Body of pancreas (tissue), 4 donors: Measurements from ENCODE around the gene ZBTB22. TPM values are rescaled to one million over a fixed set of nuclear protein-coding genes. Genes with fewer than 3 reads are reported as not detected.
A peak's percentile ranks its signal among the peaks of the same experiment; 100 is the strongest.
"Not testable (repeated sequence)": the region's sequence is repeated elsewhere in the genome, so short reads cannot be mapped to it uniquely, and the experiment has no call there.

ENCODE experiments used
- ATAC-seq: fragments of 150-250 bp; one replicate; pipeline ENCODE4 v1.9.1; 2016
- DNase-seq, 4 donors: peaks; one replicate each; pipeline ENCODE4 v3.0.0-alpha.2; 2019
- H3K27ac ChIP-seq, 4 donors: fragments of 200-600 bp; sonication (generic); 1 replicate in 3 of 4; 2 replicates in 1 of 4; pipeline versions ENCODE4 v1.5.1 to v1.6.1; 2016 to 2019; ENCODE audit warnings: mild to moderate bottlenecking in 1 of 4, mixed read lengths in 1 of 4, moderate library complexity in 1 of 4
- H3K27me3 ChIP-seq, 2 donors: fragments of 200-600 bp; sonication (generic); one replicate each; pipeline ENCODE4 v1.6.0; 2016; ENCODE audit warnings: mild to moderate bottlenecking in 1 of 2
- H3K36me3 ChIP-seq, 2 donors: fragments of 200-600 bp; sonication (generic); replicated peaks in 1 of 2; 2 replicates each; pipeline ENCODE4 v1.5.1; 2016; ENCODE audit warnings: low read depth in 2 of 2; ENCODE audit not compliant: insufficient read depth in 1 of 2
- H3K4me1 ChIP-seq: fragments of 200-600 bp; sonication (generic); one replicate; pipeline ENCODE4 v1.6.0; 2016
- H3K4me3 ChIP-seq, 2 donors: fragments of 200-600 bp; sonication (generic); 1 replicate in 1 of 2; 2 replicates in 1 of 2; pipeline ENCODE4 v1.5.1; 2016 to 2019
- H3K9me3 ChIP-seq, 3 donors: fragments of 200-600 bp; sonication (generic); 1 replicate in 2 of 3; 2 replicates in 1 of 3; pipeline ENCODE4 v1.5.1; 2016
- CTCF ChIP-seq, 7 experiments: fragments of 450-650 bp in 4 of 7; fragments of 200-600 bp in 3 of 7; sonication (generic) in 3 of 7; IDR thresholded peaks; one replicate each; pipeline ENCODE4 v1.5.1; 2016 to 2019; ENCODE audit warnings: antibody characterized with exemption in 7 of 7
- POLR2A ChIP-seq, 3 donors: fragments of 450-650 bp; IDR thresholded peaks; one replicate each; pipeline ENCODE4 v1.6.1; 2016; ENCODE audit warnings: antibody characterized with exemption in 3 of 3, mild to moderate bottlenecking in 2 of 3
- WGBS, 2 donors: methylation state at CpG; one replicate each; pipeline ENCODE4 v1.1.5; 2017; 5-methylcytosine and 5-hydroxymethylcytosine counted together
- intact Hi-C: fragments of 100-400 bp; cut with DNase I; formaldehyde crosslinking; loops from one replicate; pipeline ENCODE4 v1.15.1; 2023
- total RNA-seq, 2 donors: library from RNA; depleted of rRNA; stranded (reverse); fragments of >200 nt; gene quantifications; one replicate each; pipeline ENCODE4 v1.1.0, GENCODE V29; 2016

Gene ZBTB22
- total RNA-seq, 2 donors from 2014 or later: 12.7 to 14.8 TPM

GRCh38 chr6:33286946-33287914, 30.3 kb downstream of the ZBTB22 start:
- DNase-seq: no peak
- no peak overlapping the region for H3K4me3 ChIP-seq
- WGBS, 2 donors: 85 to 92% methylated on average over 17 to 22 of the region's 22 CpGs
- H3K9me3 ChIP-seq: no peaks in the 10 kb centered on the region
- H3K4me1 ChIP-seq: peaks cover 25% of the 10 kb centered on the region
- H3K36me3 ChIP-seq: peaks cover 0 to 6% of the 10 kb centered on the region in 2 donors
- no peak for ATAC-seq
- no peaks in the 10 kb centered on the region for H3K27me3 ChIP-seq
- H3K27ac ChIP-seq: no peak overlapping the region
- intact Hi-C loops: no loop called here
- TF ChIP-seq POLR2A (IDR thresholded peaks at IDR 0.05): no peak
- TF ChIP-seq CTCF (IDR thresholded peaks at IDR 0.05): no peak

- intact Hi-C loops: not testable (repeated sequence)
These were observed 32.3 kb downstream of the ZBTB22 start for GRCh38 chr6:33285214-33285613.

GRCh38 chr6:33280539-33280938, 37.0 kb downstream of the ZBTB22 start:
- H3K4me3 ChIP-seq: no peak overlapping the region
- intact Hi-C loops: no loop called here
- WGBS, 2 donors: 82 to 87% methylated on average over 5 to 6 of the region's 6 CpGs
- peak overlapping the region in 1 of 4 donors; percentile 17 for H3K27ac ChIP-seq
- H3K36me3 ChIP-seq: peaks cover 0 to 5% of the 10 kb centered on the region in 2 donors
- no peak for DNase-seq
- H3K27me3 ChIP-seq: no peaks in the 10 kb centered on the region
- no peaks in the 10 kb centered on the region for H3K9me3 ChIP-seq
- TF ChIP-seq CTCF (IDR thresholded peaks at IDR 0.05): no peak
- TF ChIP-seq POLR2A (IDR thresholded peaks at IDR 0.05): no peak
- H3K4me1 ChIP-seq: peaks cover 21% of the 10 kb centered on the region
- no peak for ATAC-seq

More at GRCh38 chr6:33285214-33285613, 32.3 kb downstream of the ZBTB22 start:
- not testable (repeated sequence) for ATAC-seq, H3K27me3 ChIP-seq, H3K36me3 ChIP-seq, H3K27ac ChIP-seq, H3K4me3 ChIP-seq, DNase-seq, H3K9me3 ChIP-seq
- WGBS, 2 donors: 82 to 87% methylated on average over 4 of the region's 4 CpGs
- H3K4me1 ChIP-seq: peaks cover 17% of the 10 kb centered on the region

- 67% methylated on average over 5 of the region's 5 CpGs; no CpG with 5 or more reads in 1 of the 2 donors for WGBS, 2 donors
- ATAC-seq (peak; percentile 25), DNase-seq (peak in 1 of 4 donors; percentile 26)
- Histone ChIP-seq H3K9me3 (no peaks in the 10 kb centered on the region), H3K27ac (peak overlapping the region in 1 of 4 donors; percentile 17), H3K4me1 (peaks cover 26% of the 10 kb centered on the region), H3K4me3 (no peak overlapping the region), H3K36me3 (peaks cover 0 to 8% of the 10 kb centered on the region in 2 donors), H3K27me3 (no peaks in the 10 kb centered on the region)
- intact Hi-C loops: no loop called here
- TF ChIP-seq CTCF (IDR thresholded peaks at IDR 0.05) (peak in 5 of 7 experiments; percentile 34 to 63 (median 55)), POLR2A (IDR thresholded peaks at IDR 0.05) (no peak)
These were observed 37.5 kb downstream of the ZBTB22 start for GRCh38 chr6:33279971-33280511.

DNA sequence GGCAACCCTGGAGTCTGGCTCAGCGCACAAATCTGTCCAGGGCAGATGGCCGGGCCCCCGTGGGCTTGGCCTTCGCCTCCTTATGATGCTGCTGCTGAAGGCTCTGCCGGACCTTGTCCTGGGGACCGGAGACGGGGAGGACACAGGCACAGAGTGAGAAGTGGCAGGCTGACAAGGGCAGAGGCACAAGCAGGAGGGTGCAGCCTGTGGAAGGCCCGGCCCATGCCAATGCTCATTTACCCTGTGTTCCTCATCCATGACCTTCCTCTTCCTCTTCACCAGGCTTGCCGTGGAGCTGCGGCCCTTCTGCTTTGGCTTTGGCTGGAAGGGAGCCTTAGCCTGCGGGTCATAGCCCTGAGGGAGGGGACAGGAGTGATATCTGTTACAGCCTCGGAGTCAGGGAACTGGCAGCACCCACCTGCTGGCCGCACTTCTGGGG, 38.3 kb downstream of the ZBTB22 start:
- TF ChIP-seq CTCF (IDR thresholded peaks at IDR 0.05) (no peak), POLR2A (IDR thresholded peaks at IDR 0.05) (no peak)
- Histone ChIP-seq H3K4me1 (peaks cover 34% of the 10 kb centered on the region), H3K9me3 (no peaks in the 10 kb centered on the region), H3K36me3 (peaks cover 0 to 13% of the 10 kb centered on the region in 2 donors), H3K4me3 (no peak overlapping the region), H3K27me3 (no peaks in the 10 kb centered on the region), H3K27ac (no peak overlapping the region)
- intact Hi-C loops: no loop called here
- ATAC-seq (no peak), DNase-seq (peak in 1 of 4 donors; percentile 30)
- WGBS, 2 donors: 74 to 90% methylated on average over 4 to 13 of the region's 13 CpGs
